NB4 (cell line): ENCODE measurements around the gene CAMK4.
"Not testable (repeated sequence)": the region's sequence is repeated elsewhere in the genome, so short reads cannot be mapped to it uniquely, and the experiment has no call there.

Source experiments
- DNase-seq: peaks from one replicate; pipeline ENCODE4 v3.0.0; 2010; ENCODE audit warnings: low read depth
- H3K4me3 ChIP-seq: one replicate; pipeline ENCODE4 v1.5.1; 2011; ENCODE audit warnings: mild to moderate bottlenecking, low read depth, low read length, moderate library complexity
- MAX ChIP-seq: IDR thresholded peaks from 2 replicates; pipeline ENCODE4 v1.6.1; 2011; ENCODE audit warnings: low read depth, low read length
- MYC ChIP-seq: IDR thresholded peaks from 2 replicates; pipeline ENCODE4 v1.6.1; 2011; ENCODE audit warnings: low read depth, low read length
- POLR2A ChIP-seq: IDR thresholded peaks from 2 replicates; pipeline ENCODE4 v1.6.1; 2011; ENCODE audit warnings: mild to moderate bottlenecking; ENCODE audit not compliant: insufficient read length; ENCODE audit errors: extremely low read depth
- TF ChIP-seq, protein P1 (sequence below): IDR thresholded peaks from one replicate; pipeline ENCODE4 v1.5.1; 2012; ENCODE audit warnings: low read depth, low read length

The CAMK4 gene

GRCh38 chr5:111399113-111399512 is 174.9 kb downstream of the CAMK4 start:
- no peak for DNase-seq
- no peak overlapping the region for H3K4me3 ChIP-seq
- TF ChIP-seq POLR2A (no peak), MAX (no peak), MYC (no peak)
- TF ChIP-seq, protein P1, sequence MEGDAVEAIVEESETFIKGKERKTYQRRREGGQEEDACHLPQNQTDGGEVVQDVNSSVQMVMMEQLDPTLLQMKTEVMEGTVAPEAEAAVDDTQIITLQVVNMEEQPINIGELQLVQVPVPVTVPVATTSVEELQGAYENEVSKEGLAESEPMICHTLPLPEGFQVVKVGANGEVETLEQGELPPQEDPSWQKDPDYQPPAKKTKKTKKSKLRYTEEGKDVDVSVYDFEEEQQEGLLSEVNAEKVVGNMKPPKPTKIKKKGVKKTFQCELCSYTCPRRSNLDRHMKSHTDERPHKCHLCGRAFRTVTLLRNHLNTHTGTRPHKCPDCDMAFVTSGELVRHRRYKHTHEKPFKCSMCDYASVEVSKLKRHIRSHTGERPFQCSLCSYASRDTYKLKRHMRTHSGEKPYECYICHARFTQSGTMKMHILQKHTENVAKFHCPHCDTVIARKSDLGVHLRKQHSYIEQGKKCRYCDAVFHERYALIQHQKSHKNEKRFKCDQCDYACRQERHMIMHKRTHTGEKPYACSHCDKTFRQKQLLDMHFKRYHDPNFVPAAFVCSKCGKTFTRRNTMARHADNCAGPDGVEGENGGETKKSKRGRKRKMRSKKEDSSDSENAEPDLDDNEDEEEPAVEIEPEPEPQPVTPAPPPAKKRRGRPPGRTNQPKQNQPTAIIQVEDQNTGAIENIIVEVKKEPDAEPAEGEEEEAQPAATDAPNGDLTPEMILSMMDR, result no peak

DNA sequence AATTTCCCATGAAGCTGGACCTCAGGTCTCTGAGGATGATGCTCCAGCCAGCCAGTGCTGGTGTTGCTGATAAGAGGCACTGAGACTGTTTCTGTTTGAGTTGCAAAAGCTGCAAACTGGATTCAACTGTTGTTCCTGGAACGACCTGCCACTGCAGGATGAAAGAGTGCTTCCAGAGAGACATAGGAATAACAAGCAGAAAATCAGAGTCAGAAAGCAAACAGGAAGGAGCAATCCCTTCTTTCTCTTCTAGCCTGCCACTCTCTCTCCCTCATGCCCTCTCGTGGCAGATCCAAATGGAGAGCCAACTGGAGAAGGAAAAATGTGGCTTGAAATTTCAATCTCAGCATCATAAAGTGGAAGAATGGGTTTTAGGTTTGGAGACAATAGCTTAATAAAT is 177.7 kb downstream of the CAMK4 start:
- DNase-seq, result no peak
- no peak for TF ChIP-seq MAX
- no peak for TF ChIP-seq MYC
- TF ChIP-seq, protein P1, result no peak
- no peak for TF ChIP-seq POLR2A
- no peak overlapping the region for H3K4me3 ChIP-seq

DNA sequence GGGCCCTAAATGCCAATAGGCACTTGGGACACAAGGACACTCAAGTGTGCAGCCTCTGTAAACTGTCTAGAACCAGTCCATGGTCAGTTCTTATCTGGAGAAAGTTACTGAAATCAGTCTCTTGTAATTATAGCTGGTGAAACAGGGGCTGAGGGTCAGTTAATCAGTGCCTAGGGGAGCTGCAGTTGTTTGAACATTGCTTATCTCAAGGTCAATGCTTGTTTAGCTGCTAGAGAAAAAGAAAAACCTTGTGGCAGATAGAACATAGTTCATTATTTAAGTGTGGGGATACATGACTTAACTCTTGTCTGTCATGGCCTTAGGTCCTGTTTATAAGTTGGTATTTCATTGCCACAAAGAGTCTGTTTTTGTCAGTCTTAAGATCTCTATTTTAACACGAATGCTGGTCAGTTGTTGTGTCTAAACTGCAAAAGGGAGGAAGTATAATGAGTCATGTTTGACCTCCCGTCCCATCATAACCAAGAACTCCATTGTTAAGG is 180.1 kb downstream of the CAMK4 start:
- no peak for DNase-seq
- TF ChIP-seq MYC (no peak), MAX (no peak), POLR2A (no peak)
- TF ChIP-seq, protein P1, result no peak
- no peak overlapping the region for H3K4me3 ChIP-seq

DNA sequence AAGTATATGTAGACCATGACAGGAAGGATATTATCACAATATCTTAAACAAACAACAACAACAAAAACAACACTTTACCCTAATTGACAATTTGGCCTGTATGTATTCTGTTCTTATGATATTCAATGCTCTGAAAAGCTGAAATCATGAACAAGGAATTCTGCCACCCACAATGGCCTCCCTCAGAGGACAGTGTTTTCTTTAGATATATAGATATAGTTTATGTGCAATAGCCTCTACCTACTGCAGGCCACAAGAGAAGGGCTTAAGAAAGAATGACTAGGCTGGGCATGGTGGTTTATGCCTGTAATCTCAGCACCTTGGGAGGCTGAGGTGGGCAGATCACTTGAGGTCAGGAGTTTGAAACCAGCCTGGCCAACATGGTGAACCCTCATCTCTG is 183.4 kb downstream of the CAMK4 start:
- no peak overlapping the region for H3K4me3 ChIP-seq
- TF ChIP-seq MYC, result no peak
- no peak for TF ChIP-seq POLR2A
- no peak for TF ChIP-seq MAX
- TF ChIP-seq, protein P1, result no peak
- DNase-seq, result no peak

- no peak for DNase-seq
- TF ChIP-seq MAX (no peak), POLR2A (no peak), MYC (no peak)
- TF ChIP-seq, protein P1, result no peak
Observed at GRCh38 chr5:111408817-111409216, 184.6 kb downstream of the CAMK4 start.

DNA sequence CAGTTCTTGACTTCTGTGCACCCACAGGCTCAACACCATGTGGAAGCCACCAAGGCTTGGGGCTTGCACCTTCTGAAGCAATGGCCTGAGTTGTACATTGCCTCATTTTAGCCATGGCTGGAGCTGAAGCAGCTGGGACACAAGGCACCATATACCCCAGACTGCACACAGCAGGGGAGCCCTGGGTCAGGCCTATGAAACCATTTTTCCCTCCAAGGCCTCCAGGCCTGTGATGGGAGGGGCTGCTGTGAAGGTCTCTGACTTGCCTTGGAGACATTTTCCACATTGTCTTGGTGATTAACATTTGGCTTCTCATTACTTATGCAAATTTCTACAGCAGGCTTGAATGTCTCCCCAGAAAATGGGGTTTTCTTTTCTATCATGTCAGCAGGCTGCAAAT is 185.1 kb downstream of the CAMK4 start:
- not testable (repeated sequence) for DNase-seq, H3K4me3 ChIP-seq

More at GRCh38 chr5:111408817-111409216, 184.6 kb downstream of the CAMK4 start:
- no peak overlapping the region for H3K4me3 ChIP-seq

DNA sequence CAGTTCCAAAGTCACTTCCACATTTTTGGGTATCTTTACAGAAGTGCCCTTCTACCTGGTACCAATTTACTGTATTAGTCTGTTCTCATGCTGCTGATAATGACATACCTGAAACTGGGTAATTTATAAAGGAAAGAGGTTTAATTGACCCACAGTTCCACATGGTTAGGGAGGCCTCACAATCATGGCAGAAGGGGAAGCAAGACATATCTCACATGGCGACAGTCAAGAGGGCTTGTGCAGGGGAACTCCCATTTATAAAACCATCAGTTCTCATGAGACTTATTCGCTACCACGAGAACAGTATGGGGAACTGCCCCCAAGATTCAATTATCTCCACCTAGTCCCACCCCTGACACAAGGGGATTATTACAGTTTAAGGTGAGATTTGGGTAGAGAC is 185.9 kb downstream of the CAMK4 start:
- H3K4me3 ChIP-seq, DNase-seq: not testable (repeated sequence)
